Spinal cord (tissue), 10 donors: ENCODE data around the gene ZBTB16. TPM values are rescaled to one million over a fixed set of nuclear protein-coding genes. Genes with fewer than 3 reads are reported as not detected.

ENCODE experiments used
- DNase-seq, 6 donors: peaks; one replicate each; pipeline versions ENCODE4 v3.0.0 to v3.0.0-alpha.2; 2013 to 2015; ENCODE audit warnings: low spot score in 6 of 6, low read depth in 4 of 6
- H3K27ac ChIP-seq: one replicate; pipeline ENCODE4 v1.5.1; 2013; ENCODE audit warnings: low read depth, low read length, control low read depth
- H3K27me3 ChIP-seq: one replicate; pipeline ENCODE4 v1.6.1; 2013; ENCODE audit warnings: low read length; ENCODE audit not compliant: control insufficient read depth, insufficient read depth
- H3K36me3 ChIP-seq: one replicate; pipeline ENCODE4 v1.6.1; 2013; ENCODE audit warnings: low read length; ENCODE audit not compliant: control insufficient read depth, insufficient read depth
- H3K4me1 ChIP-seq: one replicate; pipeline ENCODE4 v1.6.1; 2013; ENCODE audit warnings: low read length; ENCODE audit not compliant: control insufficient read depth, insufficient read depth
- H3K4me3 ChIP-seq: one replicate; pipeline ENCODE4 v1.5.1; 2013; ENCODE audit warnings: low read depth, low read length, control low read depth
- H3K9me3 ChIP-seq: one replicate; pipeline ENCODE4 v1.6.1; 2013; ENCODE audit warnings: low read length; ENCODE audit not compliant: control insufficient read depth, insufficient read depth
- WGBS: methylation state at CpG from one replicate; pipeline ENCODE4 v1.1.5; 2013; ENCODE audit warnings: missing lambda C conversion rate; ENCODE audit not compliant: insufficient coverage; 5-methylcytosine and 5-hydroxymethylcytosine counted together
- polyA plus RNA-seq, 2 donors: library from polyadenylated mRNA; unstranded; fragments of 120-200 nt; gene quantifications; one replicate each; pipeline ENCODE4 v1.2.1, GENCODE V29; 2013; ENCODE audit not compliant: insufficient read length in 2 of 2
- total RNA-seq, 2 donors: library from RNA; depleted of rRNA in 1 of 2; stranded (reverse); fragments of 120-200 nt in 1 of 2; fragments of >200 nt in 1 of 2; gene quantifications; one replicate each; pipeline versions ENCODE4 v1.2.3 to v1.2.4, GENCODE V29; 2013 to 2014
- donor health status: healthy.

The ZBTB16 gene
- total and polyA plus RNA-seq, 4 donors = 4.5 to 17.9 (median 9.2) TPM

DNA sequence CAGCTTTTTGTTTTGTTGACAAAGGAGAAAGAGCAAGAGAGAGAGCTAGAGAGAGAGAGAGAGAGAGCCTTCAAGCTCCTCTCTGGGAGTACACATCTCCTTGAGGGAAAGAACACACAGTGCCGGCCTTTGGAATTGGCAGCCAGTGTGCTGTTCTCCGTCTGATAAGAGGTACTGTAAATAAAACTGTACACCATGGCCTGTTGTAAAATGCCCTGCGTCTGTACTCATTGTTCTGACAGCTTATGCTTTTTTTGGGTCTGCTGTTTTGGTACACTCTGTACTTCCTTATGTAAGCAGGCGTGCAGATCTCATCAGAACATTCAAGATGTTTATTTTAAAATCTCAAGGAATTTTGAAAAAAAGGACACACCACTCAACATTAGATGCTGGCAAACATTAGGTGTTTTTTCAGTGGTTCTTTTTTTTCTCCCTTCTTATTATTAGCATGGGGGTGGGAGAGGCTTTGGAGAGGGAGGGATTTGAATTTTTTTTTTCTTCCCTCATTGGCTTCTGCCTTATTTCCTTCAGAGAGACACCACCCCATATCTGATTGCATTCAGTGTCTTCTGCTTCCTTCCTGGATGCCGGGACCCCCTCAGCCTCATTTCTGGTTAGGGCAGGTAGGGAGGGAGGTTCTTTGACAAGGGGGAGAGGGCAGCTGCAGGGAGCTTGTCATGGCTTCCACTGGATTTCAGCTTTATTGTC is 119.9 kb downstream of the ZBTB16 start:
- Histone ChIP-seq H3K4me3 (no peak overlapping the region), H3K36me3 (no peaks in the 10 kb centered on the region), H3K27me3 (no peaks in the 10 kb centered on the region), H3K27ac (peak overlapping the region; percentile 58), H3K9me3 (no peaks in the 10 kb centered on the region), H3K4me1 (peaks cover 28% of the 10 kb centered on the region)
- WGBS = 40% methylated on average over 1 of the region's 5 CpGs
- peak in 2 of 6 donors; percentile 66 to 74 for DNase-seq

DNA sequence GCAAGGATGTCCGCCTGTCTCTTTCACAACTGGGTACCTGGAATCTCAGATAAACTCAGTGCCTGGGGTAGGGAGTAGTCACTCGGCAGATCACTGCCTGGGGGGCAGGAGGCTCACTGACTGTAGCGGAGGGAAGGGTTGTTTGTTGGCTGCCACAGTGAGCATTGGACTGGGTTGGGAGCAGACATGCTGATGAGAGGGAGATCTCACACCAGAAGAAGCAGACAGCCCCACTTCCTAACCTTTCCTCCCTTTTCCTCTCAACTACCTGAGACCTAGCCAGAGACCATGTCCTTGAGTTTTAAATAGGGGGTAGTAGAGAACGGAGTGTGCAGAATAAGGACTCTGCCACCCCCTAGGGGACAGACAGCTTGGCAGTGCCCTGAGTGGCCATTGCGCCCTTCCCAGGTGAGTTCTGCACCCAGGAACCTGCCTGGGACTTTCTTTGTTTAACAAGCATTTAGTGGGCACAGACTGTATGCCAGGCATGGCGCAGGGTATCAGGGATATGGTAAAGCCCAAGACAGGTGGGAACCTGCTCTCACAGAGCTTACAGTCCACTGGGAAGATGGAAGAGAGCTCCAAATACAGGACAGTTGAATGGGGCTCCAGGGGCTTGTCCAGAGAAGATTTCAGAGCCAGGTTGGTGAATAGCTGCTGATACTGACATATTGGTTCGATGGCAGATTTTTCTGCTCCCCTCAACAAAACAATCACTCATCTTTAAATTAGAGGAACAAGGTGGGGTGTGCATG is 121.0 kb downstream of the ZBTB16 start:
- Histone ChIP-seq H3K27me3 (no peaks in the 10 kb centered on the region), H3K36me3 (no peaks in the 10 kb centered on the region), H3K9me3 (no peaks in the 10 kb centered on the region), H3K4me3 (no peak overlapping the region), H3K27ac (no peak overlapping the region), H3K4me1 (peaks cover 28% of the 10 kb centered on the region)
- WGBS = 85% methylated on average over 6 of the region's 7 CpGs
- DNase-seq = peak in 1 of 6 donors; percentile 29

DNA sequence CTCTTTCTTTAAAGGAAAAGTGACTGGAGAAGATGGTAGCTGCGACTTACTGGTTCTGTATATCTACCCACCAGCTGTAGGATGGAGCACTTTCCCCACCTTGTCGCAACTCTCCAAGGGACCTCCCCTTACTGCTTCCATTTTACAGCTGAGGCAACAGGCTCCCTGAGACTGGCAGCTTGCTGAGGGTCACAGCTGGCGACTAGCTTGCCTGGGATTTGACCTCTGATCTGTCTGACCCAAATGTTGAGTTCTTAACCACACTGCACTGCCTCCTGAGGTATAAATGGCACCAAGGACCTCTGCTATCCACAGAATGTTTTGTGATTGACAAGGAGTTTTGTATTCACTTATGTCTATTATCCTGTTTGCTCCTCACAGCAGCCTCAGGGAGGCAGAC is 121.7 kb downstream of the ZBTB16 start:
- Histone ChIP-seq H3K9me3 (no peaks in the 10 kb centered on the region), H3K4me3 (no peak overlapping the region), H3K27ac (no peak overlapping the region), H3K27me3 (no peaks in the 10 kb centered on the region), H3K4me1 (peaks cover 28% of the 10 kb centered on the region), H3K36me3 (no peaks in the 10 kb centered on the region)
- 100% methylated on average over 2 of the region's 3 CpGs for WGBS
- DNase-seq = no peak

DNA sequence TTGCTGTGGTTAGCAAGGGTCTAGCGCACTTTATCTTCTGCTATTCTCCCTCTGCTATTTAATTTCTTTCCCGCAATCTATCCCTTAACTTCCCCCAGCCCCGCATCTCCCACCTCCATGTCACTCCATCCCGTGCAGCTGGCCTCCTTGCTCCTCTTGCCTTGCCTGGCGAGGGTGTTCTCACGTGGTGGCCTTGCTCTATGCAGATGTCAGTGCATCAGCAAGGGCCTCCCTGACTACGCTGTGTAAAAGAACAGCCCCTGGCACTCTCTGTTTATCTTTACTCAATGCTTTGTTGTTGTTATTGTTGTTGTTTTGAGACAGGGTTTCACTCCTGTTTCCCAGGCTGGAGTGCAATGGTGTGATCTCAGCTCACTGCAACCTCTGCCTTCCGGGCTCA is 122.2 kb downstream of the ZBTB16 start:
- Histone ChIP-seq H3K27me3 (no peaks in the 10 kb centered on the region), H3K9me3 (no peaks in the 10 kb centered on the region), H3K36me3 (no peaks in the 10 kb centered on the region), H3K27ac (no peak overlapping the region), H3K4me3 (no peak overlapping the region), H3K4me1 (peaks cover 28% of the 10 kb centered on the region)
- no peak for DNase-seq
- WGBS = 85% methylated on average over 5 of the region's 8 CpGs

DNA sequence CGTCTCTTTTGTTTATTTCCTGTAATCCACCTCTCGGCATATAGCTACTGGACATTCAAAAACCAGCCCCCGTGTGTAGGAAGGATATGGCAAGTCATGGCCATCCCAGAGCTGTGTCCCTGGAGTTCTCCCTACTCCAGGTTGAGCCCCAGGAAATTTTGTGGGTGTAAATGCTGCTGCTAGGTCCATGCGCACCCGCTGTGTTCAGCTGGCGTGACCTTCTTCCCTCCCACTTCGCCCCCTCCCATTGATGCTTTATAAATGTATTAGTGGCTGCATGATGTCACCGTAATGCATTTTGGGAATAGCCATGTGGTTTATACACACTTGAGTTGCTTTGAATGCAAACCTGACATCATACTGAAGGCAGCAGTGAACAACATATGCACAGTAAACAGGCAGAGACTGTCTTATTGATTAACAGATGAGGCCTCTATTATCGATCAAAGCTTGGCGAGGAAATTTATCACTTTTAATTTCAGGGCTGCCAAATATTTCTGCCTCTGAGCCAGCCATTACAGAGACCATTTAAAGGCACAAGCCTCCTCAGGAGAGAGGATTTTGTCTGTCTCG is 123.0 kb downstream of the ZBTB16 start:
- Histone ChIP-seq H3K4me3 (no peak overlapping the region), H3K36me3 (no peaks in the 10 kb centered on the region), H3K27me3 (no peaks in the 10 kb centered on the region), H3K9me3 (no peaks in the 10 kb centered on the region), H3K4me1 (peaks cover 28% of the 10 kb centered on the region), H3K27ac (no peak overlapping the region)
- DNase-seq = peak in 2 of 6 donors; percentile 71 to 86
- 26% methylated on average over 4 of the region's 11 CpGs for WGBS

DNA sequence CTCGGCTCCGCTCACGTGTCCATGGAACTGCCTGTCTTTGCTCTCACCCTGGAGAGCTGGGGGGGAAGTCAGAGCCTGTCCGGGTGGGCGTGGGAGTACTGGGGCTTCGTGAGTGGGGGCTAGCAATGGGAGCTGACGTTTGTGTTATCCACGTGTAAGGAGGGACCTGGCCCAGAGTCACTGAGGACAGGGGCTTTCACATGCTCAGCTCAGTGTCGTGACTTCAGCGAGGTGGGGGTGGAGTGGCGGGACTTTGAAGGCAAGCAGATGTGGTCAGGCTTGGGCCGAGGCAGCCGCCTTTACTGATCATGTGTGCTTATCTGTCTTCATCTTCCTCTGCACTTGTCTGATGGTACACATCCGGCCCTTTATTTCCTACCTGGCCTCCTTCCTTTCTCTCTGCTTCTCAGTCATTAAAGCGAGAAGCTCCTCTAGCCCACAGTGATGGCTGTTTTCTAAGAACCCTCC is 123.6 kb downstream of the ZBTB16 start:
- H3K27ac ChIP-seq = no peak overlapping the region
- WGBS = 33% methylated on average over 12 of the region's 15 CpGs
- peaks cover 28% of the 10 kb centered on the region for H3K4me1 ChIP-seq
- no peak overlapping the region for H3K4me3 ChIP-seq
- DNase-seq = no peak
- H3K36me3 ChIP-seq = no peaks in the 10 kb centered on the region
- no peaks in the 10 kb centered on the region for H3K27me3 ChIP-seq
- no peaks in the 10 kb centered on the region for H3K9me3 ChIP-seq

DNA sequence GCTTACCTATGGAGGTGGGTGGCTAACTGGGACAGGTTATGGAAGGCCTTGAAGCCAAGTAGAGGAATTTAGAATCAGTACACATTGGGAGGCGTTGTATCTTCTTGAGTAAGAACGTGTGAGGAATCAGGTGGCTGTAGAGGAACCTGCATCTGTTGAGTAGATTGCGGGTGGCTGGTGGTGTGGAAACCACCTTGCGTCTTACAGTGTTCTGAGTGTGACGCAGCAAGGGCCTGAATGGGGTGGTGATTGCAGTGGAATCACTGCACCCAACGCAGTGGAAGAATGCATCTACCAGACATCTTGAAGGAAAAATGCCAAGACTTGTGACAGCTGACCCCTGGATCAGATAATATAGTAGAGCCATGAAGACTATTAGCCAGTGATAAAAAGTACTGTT is 125.9 kb downstream of the ZBTB16 start:
- no peak for DNase-seq
- 96% methylated on average over 6 of the region's 6 CpGs for WGBS
- H3K4me1 ChIP-seq = peaks cover 13% of the 10 kb centered on the region
- H3K4me3 ChIP-seq = no peak overlapping the region
- H3K36me3 ChIP-seq = no peaks in the 10 kb centered on the region
- no peak overlapping the region for H3K27ac ChIP-seq
- H3K9me3 ChIP-seq = no peaks in the 10 kb centered on the region
- no peaks in the 10 kb centered on the region for H3K27me3 ChIP-seq

DNA sequence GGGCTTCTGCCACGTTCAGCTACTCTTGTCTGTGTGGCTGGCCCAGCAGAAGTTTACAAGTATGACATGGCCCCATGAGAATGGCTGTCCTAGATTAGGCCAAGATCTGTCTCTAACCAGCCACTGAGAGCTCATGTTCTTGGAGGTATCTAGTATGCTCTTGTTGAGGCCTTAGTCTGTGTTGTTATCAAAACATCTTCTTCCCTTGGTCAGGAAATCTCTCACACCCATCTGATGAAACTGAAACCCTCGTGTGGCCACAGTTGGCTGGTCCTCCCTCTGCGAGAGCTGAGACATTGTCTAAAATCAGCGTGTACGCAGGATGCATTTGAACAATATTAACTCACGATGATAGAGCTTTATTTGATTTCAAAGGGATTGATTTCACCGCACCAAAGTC is 127.7 kb downstream of the ZBTB16 start:
- DNase-seq = no peak
- Histone ChIP-seq H3K4me3 (no peak overlapping the region), H3K4me1 (peaks cover 12% of the 10 kb centered on the region), H3K36me3 (no peaks in the 10 kb centered on the region), H3K9me3 (peaks cover 1% of the 10 kb centered on the region), H3K27ac (no peak overlapping the region), H3K27me3 (no peaks in the 10 kb centered on the region)
- 73% methylated on average over 2 of the region's 7 CpGs for WGBS

DNA sequence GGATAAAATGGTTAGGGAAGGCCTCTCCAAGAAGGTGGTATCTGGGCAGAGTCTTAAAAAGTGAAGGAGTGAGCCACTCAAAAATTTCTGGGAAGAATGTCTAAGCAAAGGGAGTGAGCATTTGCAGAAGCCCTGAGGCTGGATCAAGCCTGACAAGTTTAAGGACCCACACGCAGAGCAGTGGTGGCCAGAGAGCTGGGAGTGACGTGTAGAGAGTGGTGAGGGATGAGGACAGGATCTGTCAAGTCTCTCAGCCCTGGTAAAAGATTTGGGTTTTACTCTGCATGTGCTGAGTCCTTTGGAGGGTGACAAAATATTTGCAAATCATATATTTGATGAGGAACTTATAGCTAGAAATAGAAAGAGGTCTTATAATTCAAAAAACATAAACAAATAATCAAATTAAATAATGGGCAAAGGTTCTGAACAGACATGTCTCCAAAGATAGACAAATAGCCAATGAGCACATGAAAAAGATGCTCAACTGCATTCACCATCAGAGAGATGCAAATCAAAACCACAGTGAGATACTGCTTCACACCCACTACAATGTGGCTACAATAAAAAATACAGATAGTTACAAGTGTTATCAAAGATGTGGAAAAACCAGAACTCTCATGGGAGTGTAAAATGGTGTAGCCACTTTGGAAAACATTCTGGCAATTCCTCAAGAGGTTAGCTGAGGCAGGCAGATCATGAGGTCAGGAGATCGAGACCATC is 129.5 kb downstream of the ZBTB16 start:
- H3K4me3 ChIP-seq = no peak overlapping the region

More for the DNA sequence above, 129.5 kb downstream of the ZBTB16 start:
- no peaks in the 10 kb centered on the region for H3K27me3 ChIP-seq
- H3K36me3 ChIP-seq = no peaks in the 10 kb centered on the region
- no peak overlapping the region for H3K27ac ChIP-seq
- DNase-seq = no peak
- no peaks in the 10 kb centered on the region for H3K4me1 ChIP-seq
- 90% methylated on average over 3 of the region's 3 CpGs for WGBS
- H3K9me3 ChIP-seq = peaks cover 1% of the 10 kb centered on the region
